IMR-90 (cell line): ENCODE measurements around the gene KLKB1. TPM values are rescaled to one million over a fixed set of nuclear protein-coding genes. Genes with fewer than 3 reads are reported as not detected.

Source experiments
- ATAC-seq: fragments of 200-7000 bp; cut with Tn5 transposase; 2 replicates; pipeline ENCODE4 v1.9.1; 2020; ENCODE audit warnings: low read depth, mild to moderate bottlenecking, moderate library complexity
- BruUV-seq: library from RNA; stranded (reverse); fragments of 400-500 nt; replicated peaks from 2 replicates; lab custom pipeline; 2021; lab: Mats Ljungman, UMichigan
- CTCF ChIA-PET: fragments of 300-600 bp; formaldehyde crosslinking; extraction: SDS; loops from one replicate; lab custom pipeline; 2021; ENCODE audit warnings: antibody characterized with exemption; lab: Yijun Ruan, JAX
- POLR2A ChIA-PET: fragments of 300-600 bp; sonication (Branson Sonifier 250); formaldehyde crosslinking; loops from one replicate; lab custom pipeline; 2022; ENCODE audit warnings: antibody characterized with exemption; ENCODE audit not compliant: unreplicated experiment; lab: Charles Lee
- DNase-seq: peaks from one replicate; pipeline ENCODE4 v3.0.0; 2013
- H2AFZ ChIP-seq: replicated peaks from 2 replicates; pipeline ENCODE3; 2013; ENCODE audit warnings: low read length, mild to moderate bottlenecking; ENCODE audit not compliant: poor library complexity
- H2AK5ac ChIP-seq: 2 replicates; pipeline ENCODE4 v1.6.1; 2013; ENCODE audit warnings: low read depth, low read length, inconsistent platforms
- H2AK9ac ChIP-seq: replicated peaks from 2 replicates; pipeline ENCODE3; 2013; ENCODE audit warnings: mild to moderate bottlenecking, low read depth, low read length, moderate library complexity; ENCODE audit not compliant: poor library complexity
- H2BK120ac ChIP-seq: 2 replicates; pipeline ENCODE4 v1.6.1; 2013; ENCODE audit warnings: low read depth, low read length, inconsistent platforms
- H2BK15ac ChIP-seq: 3 replicates; pipeline ENCODE4 v1.6.1; 2013; ENCODE audit warnings: low read depth, low read length, inconsistent platforms
- H2BK20ac ChIP-seq: 2 replicates; pipeline ENCODE4 v1.6.1; 2013; ENCODE audit warnings: low read depth, mild to moderate bottlenecking, inconsistent platforms, low read length, moderate library complexity
- H2BK5ac ChIP-seq: 2 replicates; pipeline ENCODE4 v1.6.1; 2013; ENCODE audit warnings: mild to moderate bottlenecking, low read depth, low read length, inconsistent platforms; ENCODE audit not compliant: poor library complexity, severe bottlenecking
- H3K14ac ChIP-seq: replicated peaks from 2 replicates; pipeline ENCODE4 v1.6.1; 2013; ENCODE audit warnings: low read depth, low read length, inconsistent platforms
- H3K18ac ChIP-seq: 2 replicates; pipeline ENCODE4 v1.6.1; 2013; ENCODE audit warnings: low read depth, low read length, control low read depth
- H3K23ac ChIP-seq: 2 replicates; pipeline ENCODE4 v1.6.1; 2013; ENCODE audit warnings: low read depth, low read length, inconsistent platforms
- H3K27ac ChIP-seq: 2 replicates; pipeline ENCODE4 v1.5.1; 2013; ENCODE audit warnings: mild to moderate bottlenecking, control low read depth, low read length; ENCODE audit not compliant: insufficient read depth
- H3K27me3 ChIP-seq: 2 replicates; pipeline ENCODE4 v1.6.1; 2013; ENCODE audit warnings: low read length; ENCODE audit not compliant: control insufficient read depth, insufficient read depth
- H3K36me3 ChIP-seq: 2 replicates; pipeline ENCODE4 v1.6.1; 2013; ENCODE audit warnings: low read length, mixed read lengths; ENCODE audit not compliant: control insufficient read depth, insufficient read depth
- H3K4ac ChIP-seq: 2 replicates; pipeline ENCODE4 v1.6.1; 2013; ENCODE audit warnings: low read depth, low read length, inconsistent platforms
- H3K4me1 ChIP-seq: 2 replicates; pipeline ENCODE4 v1.6.1; 2013; ENCODE audit warnings: low read length, mixed read lengths; ENCODE audit not compliant: control insufficient read depth, insufficient read depth
- H3K4me2 ChIP-seq: 2 replicates; pipeline ENCODE4 v1.6.1; 2013; ENCODE audit warnings: low read depth, mild to moderate bottlenecking, control low read depth, low read length, moderate library complexity
- H3K4me3 ChIP-seq: 2 replicates; pipeline ENCODE4 v1.5.1; 2013; ENCODE audit warnings: low read depth, mild to moderate bottlenecking, control low read depth, low read length, moderate library complexity; ENCODE audit not compliant: insufficient read depth
- H3K56ac ChIP-seq: 2 replicates; pipeline ENCODE4 v1.6.1; 2013; ENCODE audit warnings: low read length, inconsistent platforms; ENCODE audit not compliant: insufficient read depth; ENCODE audit errors: extremely low read depth
- H3K79me1 ChIP-seq, 2 experiments: 2 replicates each; pipeline ENCODE4 v1.6.1; 2013; ENCODE audit warnings: low read length in 2 of 2, inconsistent platforms in 1 of 2, low read depth in 1 of 2
- H3K9ac ChIP-seq: 2 replicates; pipeline ENCODE4 v1.6.1; 2013; ENCODE audit warnings: low read depth, low read length, control low read depth
- H3K9me1 ChIP-seq: 2 replicates; pipeline ENCODE4 v1.6.1; 2013; ENCODE audit warnings: low read length, inconsistent platforms; ENCODE audit not compliant: insufficient read depth
- H3K9me3 ChIP-seq: 2 replicates; pipeline ENCODE4 v1.6.1; 2013; ENCODE audit warnings: low read length; ENCODE audit not compliant: control insufficient read depth, insufficient read depth
- H4K20me1 ChIP-seq: 2 replicates; pipeline ENCODE4 v1.6.1; 2013; ENCODE audit warnings: low read length, inconsistent platforms; ENCODE audit not compliant: insufficient read depth
- H4K5ac ChIP-seq: 2 replicates; pipeline ENCODE4 v1.6.1; 2013; ENCODE audit warnings: mild to moderate bottlenecking, low read depth, low read length, control low read depth
- H4K8ac ChIP-seq, 2 experiments: 2 replicates each; pipeline ENCODE4 v1.6.1; 2013; ENCODE audit warnings: low read depth in 2 of 2, low read length in 2 of 2, control low read depth in 1 of 2, inconsistent platforms in 1 of 2
- H4K91ac ChIP-seq: 2 replicates; pipeline ENCODE4 v1.6.1; 2013; ENCODE audit warnings: low read depth, low read length, inconsistent platforms; ENCODE audit not compliant: insufficient read depth
- RCOR1 ChIP-seq: IDR thresholded peaks from 2 replicates; pipeline ENCODE4 v1.6.1; 2012; ENCODE audit warnings: mild to moderate bottlenecking, low read length, improper control_type of control experiment; ENCODE audit not compliant: insufficient replicate concordance
- WGBS, 2 experiments: methylation state at CpG; one replicate each; pipeline versions ENCODE4 v1.1.5 to v1.1.7; 2013; ENCODE audit warnings: missing lambda C conversion rate in 2 of 2; ENCODE audit not compliant: insufficient read length in 1 of 2; ENCODE audit errors: extremely low coverage in 2 of 2; 5-methylcytosine and 5-hydroxymethylcytosine counted together
- dilution Hi-C: fragments of 300-500 bp; cut with HindIII; formaldehyde crosslinking; loops from one replicate; pipeline ENCODE4 v1.14.3; 2018; ENCODE audit warnings: low sequenced_read_pairs; ENCODE audit not compliant: unreplicated experiment
- in situ Hi-C: fragments of 300-500 bp; cut with MboI; formaldehyde crosslinking; loops from 3 replicates; pipeline ENCODE4 v1.14.3; 2019; ENCODE audit warnings: low sequenced_read_pairs, inconsistent platforms, mixed read lengths
- intact Hi-C: fragments of 100-400 bp; cut with micrococcal nuclease; formaldehyde crosslinking; loops from 2 replicates; pipeline ENCODE4 v1.10.0; 2022
- polyA plus RNA-seq, 3 experiments: library from polyadenylated mRNA; depleted of rRNA; stranded (reverse); fragments of >200 nt; gene quantifications; 2 replicates each; pipeline ENCODE4 v1.2.3, GENCODE V29; 2012; ENCODE audit warnings: low replicate concordance in 1 of 3
- total RNA-seq: library from RNA; depleted of rRNA; stranded (reverse); fragments of >200 nt; gene quantifications from 2 replicates; pipeline ENCODE4 v1.2.3, GENCODE V29; 2012

KLKB1 gene
- total and polyA plus RNA-seq, 2 of the 4 experiments (the other 2 are of a cell fraction), result 0.03 TPM; not detected in 1

GRCh38 chr4:186200516-186200915, 26.8 kb upstream of the KLKB1 start:
- Histone ChIP-seq H3K4me2 (no peak overlapping the region), H3K18ac (no peak overlapping the region), H4K91ac (no peak overlapping the region), H2AFZ (no peak overlapping the region), H2BK5ac (no peak overlapping the region), H3K56ac (no peak overlapping the region), H3K23ac (no peak overlapping the region), H3K27ac (no peak overlapping the region), H3K9me3 (no peaks in the 10 kb centered on the region), H3K14ac (no peak overlapping the region), H2AK5ac (no peak overlapping the region), H3K4ac (no peak overlapping the region), H3K9me1 (peaks cover 4% of the 10 kb centered on the region; the same call in 1 of the 2 replicates), H2BK20ac (no peak overlapping the region), H2BK15ac (no peak overlapping the region), H3K79me1 (no peaks in the 10 kb centered on the region), H4K8ac (no peak overlapping the region), H3K4me1 (no peaks in the 10 kb centered on the region; the same call in 1 of the 2 replicates), H3K9ac (no peak overlapping the region), H4K20me1 (no peaks in the 10 kb centered on the region), H2BK120ac (no peak overlapping the region), H3K4me3 (no peak overlapping the region), H3K36me3 (peaks cover 3% of the 10 kb centered on the region; the same call in 1 of the 2 replicates), H2AK9ac (no peak overlapping the region), H4K5ac (no peak overlapping the region), H3K27me3 (no peaks in the 10 kb centered on the region)
- dilution Hi-C loops, result no loop called here
- DNase-seq, result no peak
- BruUV-seq, result no TSS peak
- in situ Hi-C loops, result no loop called here
- WGBS, 2 experiments, result no CpG with 5 or more reads among the region's 6 CpGs
- ChIA-PET POLR2A (no interaction called here), CTCF (no interaction called here)
- no peak for ATAC-seq
- no peak for TF ChIP-seq RCOR1
- intact Hi-C loops, result no loop called here
